ENCODE data around the gene LMBRD1. TPM values are rescaled to one million over a fixed set of nuclear protein-coding genes. Genes with fewer than 3 reads are reported as not detected.

LMBRD1 gene
- total and polyA plus RNA-seq, 2 of the 8 experiments (the other 6 are each of a cell fraction or from before 2014, with no cell fraction given): 9.1 to 16.8 TPM

- Histone ChIP-seq H3K79me2 (ENCODE audit: control insufficient read depth in 1 of 2, insufficient read depth in 2 of 2, low read length in 2 of 2) (peaks cover 0 to 39% of the 10 kb centered on the region in 2 experiments; a peak in 3 of 4 replicates), H3K79me1 (ENCODE audit: low read depth, low read length) (no peaks in the 10 kb centered on the region), H3K18ac (ENCODE audit: extremely low read depth, low read length) (no peak overlapping the region), H2BK15ac (ENCODE audit: low read length) (no peak overlapping the region), H3K4me3 (ENCODE audit: extremely low read depth in 1 of 4, insufficient read depth in 2 of 4, low read depth in 3 of 4, low read length in 4 of 4) (no peak overlapping the region), H3K4me2 (ENCODE audit: insufficient read depth in 1 of 2, low read depth in 2 of 2, low read length in 2 of 2) (no peak overlapping the region), H3K36me3 (ENCODE audit: control insufficient read depth in 2 of 4, insufficient read depth in 4 of 4, low read length in 3 of 4) (no peaks in the 10 kb centered on the region), H2AFZ (ENCODE audit: low read length) (no peak overlapping the region), H2BK5ac (ENCODE audit: low read depth, low read length) (no peak overlapping the region), H3K9me3 (ENCODE audit: insufficient read depth in 2 of 2, low read depth in 1 of 2, low read length in 1 of 2) (peaks cover 2 to 3% of the 10 kb centered on the region in 2 experiments; a peak in 1 of 4 replicates), H4K20me1 (replicated peaks in 1 of 2; ENCODE audit: control insufficient read depth in 1 of 2, insufficient read depth in 2 of 2, low read length in 2 of 2) (no peaks in the 10 kb centered on the region), H3K23ac (ENCODE audit: insufficient read length) (no peak overlapping the region), H3K9ac (replicated peaks in 1 of 4; ENCODE audit: extremely low read depth in 1 of 4, low read depth in 3 of 4, low read length in 3 of 4) (no peak overlapping the region), H2BK20ac (ENCODE audit: low read length) (no peak overlapping the region), H3K56ac (replicated peaks; ENCODE audit: insufficient read length, low read depth, low read length) (no peak overlapping the region), H4K91ac (replicated peaks; ENCODE audit: insufficient read length, low read length) (no peak overlapping the region), H2BK120ac (replicated peaks; ENCODE audit: low read depth, low read length) (no peak overlapping the region), H3K27me3 (replicated peaks in 1 of 4; ENCODE audit: control insufficient read depth in 3 of 4, extremely low read depth in 1 of 4, insufficient read depth in 3 of 4, low read length in 3 of 4) (no peaks in the 10 kb centered on the region), H3K14ac (ENCODE audit: insufficient read length) (no peak overlapping the region), H3K27ac (ENCODE audit: low read depth, low read length) (no peak overlapping the region), H3K4me1 (replicated peaks in 1 of 4; ENCODE audit: control insufficient read depth in 3 of 4, insufficient read depth in 4 of 4, low read length in 3 of 4) (no peaks in the 10 kb centered on the region; a peak in 1 of 7 replicates), H4K5ac (ENCODE audit: insufficient read length, low read depth, low read length) (no peak overlapping the region), H2BK12ac (ENCODE audit: low read depth, low read length) (no peak overlapping the region), H3K4ac (replicated peaks; ENCODE audit: insufficient read length, low read depth, low read length) (no peak overlapping the region), H3K23me2 (ENCODE audit: low read depth, low read length) (no peaks in the 10 kb centered on the region), H4K8ac (ENCODE audit: extremely low read depth, insufficient read depth, low read length) (no peak overlapping the region), H2AK5ac (ENCODE audit: low read depth, low read length) (no peak overlapping the region)
- WGBS, 2 experiments (ENCODE audit: extremely low coverage in 1 of 2, insufficient coverage in 1 of 2, insufficient read length in 1 of 2, insufficient replicate concordance in 2 of 2, low coverage in 1 of 2, low lambda C conversion rate in 2 of 2, missing lambda C conversion rate in 1 of 2): 95% methylated on average over 1 of the region's 1 CpG; no CpG with 5 or more reads in 1 of the 2 experiments
- POLR2A ChIA-PET (ENCODE audit: partially characterized antibody): interaction anchor here (0.6 to 1.0 kb wide), 2 partner anchors 39 to 170 kb away, joined by 3 read pairs; no protein-coding TSS in a partner anchor
- no peak for FAIRE-seq
- DNase-seq (ENCODE audit: low read depth in 1 of 2, low spot score in 2 of 2): no peak
- CTCF ChIA-PET (ENCODE audit: partially characterized antibody): no interaction called here
- no peak for TF ChIP-seq NRF1 (IDR thresholded peaks at IDR 0.05; ENCODE audit: low read depth, low read length)
- no peak for TF ChIP-seq TCF12 (IDR thresholded peaks at IDR 0.05; ENCODE audit: low read depth, low read length)
- no peak for TF ChIP-seq POLR2A (IDR thresholded peaks at IDR 0.05; ENCODE audit: control extremely low read depth in 1 of 2, low read depth in 2 of 2, low read length in 2 of 2)
- no peak for TF ChIP-seq SAP30 (IDR thresholded peaks at IDR 0.05; ENCODE audit: insufficient read depth, insufficient replicate concordance, low read length)
- TF ChIP-seq CTCF (IDR thresholded peaks at IDR 0.05; ENCODE audit: control extremely low read depth in 1 of 3, insufficient read depth in 1 of 3, low read depth in 1 of 3, low read length in 3 of 3): no peak
- no peak for TF ChIP-seq CREB1 (IDR thresholded peaks at IDR 0.05)
- no peak for TF ChIP-seq EZH2 (IDR thresholded peaks at IDR 0.05; ENCODE audit: low read depth, low read length, severe bottlenecking)
- TF ChIP-seq ASH2L (IDR thresholded peaks at IDR 0.05; ENCODE audit: low read length): no peak
- TF ChIP-seq SIRT6 (IDR thresholded peaks at IDR 0.05; ENCODE audit: low read length): no peak
- TF ChIP-seq POU5F1 (IDR thresholded peaks at IDR 0.05; ENCODE audit: low read depth, low read length): no peak
- no peak for TF ChIP-seq KDM5A (IDR thresholded peaks at IDR 0.05; ENCODE audit: low read length)
- TF ChIP-seq KDM4A (IDR thresholded peaks at IDR 0.05; ENCODE audit: low read depth, low read length, severe bottlenecking): no peak
- TF ChIP-seq JUND (IDR thresholded peaks at IDR 0.05; ENCODE audit: low read length): no peak
Observed at GRCh38 chr6:69756907-69757306, 39.9 kb downstream of the LMBRD1 start.
